Ishikawa (cell line): ENCODE data around the gene ADCY7.

Experiments
- CEBPB ChIP-seq: IDR thresholded peaks from 2 replicates; pipeline ENCODE4 v1.6.1; 2012
- CREB1 ChIP-seq: IDR thresholded peaks from 2 replicates; pipeline ENCODE4 v1.6.1; 2012; ENCODE audit warnings: low read depth
- EGR1 ChIP-seq: IDR thresholded peaks from 2 replicates; pipeline ENCODE4 v1.6.1; 2012
- EP300 ChIP-seq: IDR thresholded peaks from 2 replicates; pipeline ENCODE4 v1.6.1; 2012; ENCODE audit warnings: borderline replicate concordance
- FOXM1 ChIP-seq: IDR thresholded peaks from 2 replicates; pipeline ENCODE4 v1.6.1; 2012; ENCODE audit warnings: low read depth, borderline replicate concordance
- NFIC ChIP-seq: IDR thresholded peaks from 2 replicates; pipeline ENCODE4 v1.6.1; 2012
- RAD21 ChIP-seq: IDR thresholded peaks from 2 replicates; pipeline ENCODE4 v1.6.1; 2012; ENCODE audit warnings: low read depth
- TAF1 ChIP-seq: IDR thresholded peaks from 2 replicates; pipeline ENCODE4 v1.6.1; 2012; ENCODE audit warnings: low read depth, mild to moderate bottlenecking
- TCF12 ChIP-seq: IDR thresholded peaks from 2 replicates; pipeline ENCODE4 v1.6.1; 2012; ENCODE audit warnings: low read depth
- TEAD4 ChIP-seq: IDR thresholded peaks from 2 replicates; pipeline ENCODE4 v1.6.1; 2012
- YY1 ChIP-seq: IDR thresholded peaks from 2 replicates; pipeline ENCODE4 v1.6.1; 2012; ENCODE audit warnings: low read depth
- ZBTB7A ChIP-seq: IDR thresholded peaks from 2 replicates; pipeline ENCODE4 v1.6.1; 2012; ENCODE audit warnings: low read depth
- TF ChIP-seq, protein P1 (sequence below): IDR thresholded peaks from 2 replicates; pipeline ENCODE4 v1.6.1; 2012
- TF ChIP-seq, protein P2 (sequence below): IDR thresholded peaks from 2 replicates; pipeline ENCODE4 v1.6.1; 2012
- TF ChIP-seq, protein P3 (sequence below): IDR thresholded peaks from 2 replicates; pipeline ENCODE4 v1.6.1; 2012; ENCODE audit warnings: low read depth, mild to moderate bottlenecking

ADCY7 gene

GRCh38 chr16:50272111-50272571 is 5.8 kb downstream of the ADCY7 start:
- TF ChIP-seq EGR1, result no peak
- TF ChIP-seq EP300, result no peak
- no peak for TF ChIP-seq CEBPB
- no peak for TF ChIP-seq TEAD4
- TF ChIP-seq TCF12, result no peak
- TF ChIP-seq TAF1, result no peak

DNA sequence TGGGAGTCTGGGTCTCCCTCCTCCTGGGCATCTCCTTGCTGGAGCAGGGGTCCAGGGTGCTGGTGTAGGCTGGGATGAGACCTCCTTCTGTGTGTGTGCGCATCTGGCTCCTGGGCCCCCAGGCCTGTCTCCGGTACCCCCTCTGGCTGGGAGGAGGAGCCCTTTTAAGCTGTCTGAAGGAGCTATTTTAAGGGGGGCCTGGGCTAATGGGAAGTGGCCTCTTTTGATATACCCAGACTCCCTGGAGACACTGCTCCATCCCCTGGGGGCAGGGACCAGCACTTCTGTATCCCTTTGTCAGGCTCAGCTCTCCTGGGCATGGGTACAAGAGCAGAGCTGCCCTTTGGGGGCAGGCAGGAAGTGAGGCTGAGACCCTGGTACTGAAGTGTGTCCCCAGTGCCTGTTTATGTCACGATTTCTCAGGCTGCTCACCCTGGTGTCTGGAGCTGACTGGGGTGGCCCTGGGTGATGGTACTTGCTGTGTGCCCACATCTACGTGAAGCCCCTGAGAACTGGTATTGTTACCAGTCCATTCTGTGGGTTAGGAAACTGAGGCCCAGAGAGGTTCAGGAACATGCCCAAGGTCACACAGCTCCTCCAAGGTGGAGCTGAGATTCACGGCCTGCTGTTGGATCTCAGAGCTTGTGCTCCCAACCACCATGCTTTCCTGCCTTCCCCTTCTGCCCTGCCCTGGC is 6.5 kb downstream of the ADCY7 start:
- TF ChIP-seq FOXM1 (no peak), RAD21 (no peak), ZBTB7A (no peak), TAF1 (no peak), TCF12 (no peak), EP300 (no peak), YY1 (no peak), TEAD4 (no peak)
- TF ChIP-seq, protein P1, sequence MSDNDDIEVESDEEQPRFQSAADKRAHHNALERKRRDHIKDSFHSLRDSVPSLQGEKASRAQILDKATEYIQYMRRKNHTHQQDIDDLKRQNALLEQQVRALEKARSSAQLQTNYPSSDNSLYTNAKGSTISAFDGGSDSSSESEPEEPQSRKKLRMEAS, result no peak

- TF ChIP-seq, protein P2, sequence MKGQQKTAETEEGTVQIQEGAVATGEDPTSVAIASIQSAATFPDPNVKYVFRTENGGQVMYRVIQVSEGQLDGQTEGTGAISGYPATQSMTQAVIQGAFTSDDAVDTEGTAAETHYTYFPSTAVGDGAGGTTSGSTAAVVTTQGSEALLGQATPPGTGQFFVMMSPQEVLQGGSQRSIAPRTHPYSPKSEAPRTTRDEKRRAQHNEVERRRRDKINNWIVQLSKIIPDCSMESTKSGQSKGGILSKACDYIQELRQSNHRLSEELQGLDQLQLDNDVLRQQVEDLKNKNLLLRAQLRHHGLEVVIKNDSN, result no peak
- TF ChIP-seq TCF12, result no peak
- TF ChIP-seq CEBPB, result no peak
- TF ChIP-seq TEAD4, result no peak
- no peak for TF ChIP-seq FOXM1
- no peak for TF ChIP-seq NFIC
- TF ChIP-seq, protein P1, result no peak
- TF ChIP-seq ZBTB7A, result no peak
- TF ChIP-seq EP300, result no peak
- TF ChIP-seq CREB1, result no peak
- TF ChIP-seq, protein P3, sequence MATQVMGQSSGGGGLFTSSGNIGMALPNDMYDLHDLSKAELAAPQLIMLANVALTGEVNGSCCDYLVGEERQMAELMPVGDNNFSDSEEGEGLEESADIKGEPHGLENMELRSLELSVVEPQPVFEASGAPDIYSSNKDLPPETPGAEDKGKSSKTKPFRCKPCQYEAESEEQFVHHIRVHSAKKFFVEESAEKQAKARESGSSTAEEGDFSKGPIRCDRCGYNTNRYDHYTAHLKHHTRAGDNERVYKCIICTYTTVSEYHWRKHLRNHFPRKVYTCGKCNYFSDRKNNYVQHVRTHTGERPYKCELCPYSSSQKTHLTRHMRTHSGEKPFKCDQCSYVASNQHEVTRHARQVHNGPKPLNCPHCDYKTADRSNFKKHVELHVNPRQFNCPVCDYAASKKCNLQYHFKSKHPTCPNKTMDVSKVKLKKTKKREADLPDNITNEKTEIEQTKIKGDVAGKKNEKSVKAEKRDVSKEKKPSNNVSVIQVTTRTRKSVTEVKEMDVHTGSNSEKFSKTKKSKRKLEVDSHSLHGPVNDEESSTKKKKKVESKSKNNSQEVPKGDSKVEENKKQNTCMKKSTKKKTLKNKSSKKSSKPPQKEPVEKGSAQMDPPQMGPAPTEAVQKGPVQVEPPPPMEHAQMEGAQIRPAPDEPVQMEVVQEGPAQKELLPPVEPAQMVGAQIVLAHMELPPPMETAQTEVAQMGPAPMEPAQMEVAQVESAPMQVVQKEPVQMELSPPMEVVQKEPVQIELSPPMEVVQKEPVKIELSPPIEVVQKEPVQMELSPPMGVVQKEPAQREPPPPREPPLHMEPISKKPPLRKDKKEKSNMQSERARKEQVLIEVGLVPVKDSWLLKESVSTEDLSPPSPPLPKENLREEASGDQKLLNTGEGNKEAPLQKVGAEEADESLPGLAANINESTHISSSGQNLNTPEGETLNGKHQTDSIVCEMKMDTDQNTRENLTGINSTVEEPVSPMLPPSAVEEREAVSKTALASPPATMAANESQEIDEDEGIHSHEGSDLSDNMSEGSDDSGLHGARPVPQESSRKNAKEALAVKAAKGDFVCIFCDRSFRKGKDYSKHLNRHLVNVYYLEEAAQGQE, result no peak
- no peak for TF ChIP-seq RAD21
- no peak for TF ChIP-seq YY1
- TF ChIP-seq EGR1, result no peak
- TF ChIP-seq TAF1, result no peak
Observed at GRCh38 chr16:50273382-50273690, 7.0 kb downstream of the ADCY7 start.

GRCh38 chr16:50273888-50274325 is 7.6 kb downstream of the ADCY7 start:
- TF ChIP-seq CREB1, result no peak
- TF ChIP-seq, protein P3, result no peak
- no peak for TF ChIP-seq NFIC
- TF ChIP-seq RAD21, result no peak
- TF ChIP-seq TEAD4, result no peak
- no peak for TF ChIP-seq CEBPB
- no peak for TF ChIP-seq YY1
- TF ChIP-seq, protein P2, result no peak

DNA sequence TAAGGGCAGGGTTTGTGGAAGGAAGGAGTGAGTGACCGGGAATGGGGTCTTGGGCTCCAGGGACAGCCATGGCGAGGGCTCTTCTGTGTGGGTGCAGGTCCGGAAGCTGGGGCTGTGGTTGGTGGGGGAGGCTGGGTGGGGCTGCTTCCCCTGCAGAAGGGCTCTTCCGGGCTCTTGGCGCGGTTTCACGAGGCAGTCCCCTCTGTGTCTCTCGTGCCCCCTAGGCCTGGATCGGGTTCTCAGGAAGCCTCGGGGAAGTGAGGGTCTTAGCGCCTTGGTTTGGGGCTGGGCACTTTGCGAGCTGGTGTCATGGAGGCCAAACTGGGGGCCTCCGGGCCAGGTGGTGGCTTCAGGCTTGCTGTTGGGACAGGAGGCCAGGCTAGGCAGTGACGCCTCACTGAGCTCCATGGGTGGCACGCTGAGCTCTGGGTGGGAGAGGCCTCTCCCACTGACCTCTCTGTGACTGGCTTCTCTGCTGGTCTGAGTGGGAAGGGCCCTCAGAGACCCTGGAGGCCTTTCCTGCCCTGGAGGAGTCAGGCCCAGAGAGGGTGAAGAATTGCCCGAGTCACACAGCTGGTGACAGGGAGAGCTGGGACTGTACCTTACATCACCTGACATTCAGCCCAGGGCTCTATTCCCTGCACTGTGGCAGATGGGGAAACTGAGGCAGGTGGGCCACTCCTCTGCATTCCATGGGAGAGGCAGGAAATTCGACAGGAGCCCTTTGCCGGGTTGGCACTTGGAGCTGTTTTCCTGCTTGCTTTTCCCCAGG is 8.2 kb downstream of the ADCY7 start:
- no peak for TF ChIP-seq TCF12
- no peak for TF ChIP-seq YY1
- TF ChIP-seq CEBPB, result no peak
- no peak for TF ChIP-seq EP300
- TF ChIP-seq CREB1, result no peak
- no peak for TF ChIP-seq EGR1
- TF ChIP-seq TAF1, result no peak
- TF ChIP-seq NFIC, result no peak
- TF ChIP-seq, protein P3, result no peak
- TF ChIP-seq TEAD4, result no peak
- TF ChIP-seq, protein P1, result no peak
- no peak for TF ChIP-seq FOXM1
- TF ChIP-seq ZBTB7A, result no peak
